PC-3 (cell line): ENCODE measurements around the gene MYBPC3. TPM values are rescaled to one million over a fixed set of nuclear protein-coding genes. Genes with fewer than 3 reads are reported as not detected.

Source experiments
- ATAC-seq: fragments of 200-7000 bp; cut with Tn5 transposase; 2 replicates; pipeline ENCODE4 v1.9.1; 2020; ENCODE audit warnings: mild to moderate bottlenecking, moderate library complexity
- BruUV-seq: library from RNA; stranded (reverse); fragments of 400-500 nt; replicated peaks from 2 replicates; lab custom pipeline; 2021; lab: Mats Ljungman, UMichigan
- CTCF ChIA-PET: fragments of 300-600 bp; sonication (Branson Sonifier 250); formaldehyde crosslinking; loops from one replicate; lab custom pipeline; 2022; ENCODE audit warnings: antibody characterized with exemption; lab: Charles Lee
- POLR2A ChIA-PET: fragments of 300-600 bp; sonication (Branson Sonifier 250); formaldehyde crosslinking; loops from one replicate; lab custom pipeline; 2022; ENCODE audit warnings: antibody characterized with exemption; ENCODE audit not compliant: unreplicated experiment; lab: Charles Lee
- DNase-seq: peaks from one replicate; pipeline ENCODE4 v3.0.0-alpha.2; 2015
- H2AFZ ChIP-seq: fragments of 300-600 bp; sonication (generic); 2 replicates; pipeline ENCODE4 v1.6.0; 2016; ENCODE audit warnings: antibody characterized with exemption, low read length
- H3F3A ChIP-seq: fragments of 300-600 bp; sonication (generic); one replicate; pipeline ENCODE4 v1.6.0; 2017; ENCODE audit warnings: antibody characterized with exemption, low read length, control low read depth, mild to moderate bottlenecking; ENCODE audit not compliant: unreplicated experiment
- H3K27ac ChIP-seq: fragments of 300-600 bp; sonication (generic); 2 replicates; pipeline ENCODE4 v1.5.1; 2016; ENCODE audit warnings: mild to moderate bottlenecking, low read length
- H3K27me3 ChIP-seq: fragments of 300-600 bp; sonication (generic); 2 replicates; pipeline ENCODE4 v1.6.1; 2016; ENCODE audit warnings: low read length, mixed read lengths
- H3K36me3 ChIP-seq: fragments of 300-600 bp; sonication (generic); 2 replicates; pipeline ENCODE4 v1.6.1; 2016; ENCODE audit warnings: low read depth, mixed run types, low read length, mixed read lengths
- H3K4me1 ChIP-seq: fragments of 300-600 bp; sonication (generic); 2 replicates; pipeline ENCODE4 v1.5.1; 2016; ENCODE audit warnings: low read length; ENCODE audit not compliant: insufficient read depth
- H3K4me2 ChIP-seq: fragments of 300-600 bp; sonication (generic); 2 replicates; pipeline ENCODE4 v1.6.0; 2016; ENCODE audit warnings: low read length
- H3K4me3 ChIP-seq: fragments of 300-600 bp; sonication (generic); 2 replicates; pipeline ENCODE4 v1.5.1; 2016; ENCODE audit warnings: mild to moderate bottlenecking, low read length, mixed read lengths
- H3K79me2 ChIP-seq: fragments of 300-600 bp; sonication (generic); 2 replicates; pipeline ENCODE4 v1.6.1; 2017; ENCODE audit warnings: low read length, mixed read lengths
- H3K9ac ChIP-seq: fragments of 300-600 bp; sonication (generic); 2 replicates; pipeline ENCODE4 v1.6.0; 2016; ENCODE audit warnings: mild to moderate bottlenecking, low read length
- H3K9me2 ChIP-seq: fragments of 300-600 bp; sonication (generic); replicated peaks from 2 replicates; pipeline ENCODE4 v1.6.1; 2016; ENCODE audit warnings: mixed run types, low read length, mixed read lengths
- H3K9me3 ChIP-seq: fragments of 300-600 bp; sonication (generic); 2 replicates; pipeline ENCODE4 v1.6.1; 2016; ENCODE audit warnings: low read length, mixed read lengths
- H4K20me1 ChIP-seq: fragments of 300-600 bp; sonication (generic); 2 replicates; pipeline ENCODE4 v1.6.1; 2016; ENCODE audit warnings: low read length, mixed read lengths
- EZH2 ChIP-seq: fragments of 300-600 bp; sonication (generic); IDR thresholded peaks from one replicate; pipeline ENCODE4 v1.6.1; 2017; ENCODE audit warnings: antibody characterized with exemption, mild to moderate bottlenecking, low read length; ENCODE audit not compliant: unreplicated experiment
- EZH2phosphoT487 ChIP-seq: fragments of 300-600 bp; sonication (generic); IDR thresholded peaks from 2 replicates; pipeline ENCODE4 v1.6.1; 2018; ENCODE audit warnings: mild to moderate bottlenecking, antibody characterized with exemption, low read length, borderline replicate concordance
- intact Hi-C: fragments of 100-400 bp; cut with micrococcal nuclease; formaldehyde crosslinking; loops from 2 replicates; pipeline ENCODE4 v1.9.0; 2023
- microRNA-seq: library from miRNA; unstranded; fragments of <30 nt; microRNA quantifications from one replicate; pipeline ENCODE4 v1.1.0, GENCODE V29; 2020; ENCODE audit not compliant: unreplicated experiment
- total RNA-seq: library from RNA; depleted of rRNA; stranded (reverse); fragments of >200 nt; gene quantifications from 2 replicates; pipeline ENCODE4 v1.2.3, GENCODE V29; 2014; rRNA removed
- TF ChIP-seq, protein P1 (sequence below): fragments of 300-600 bp; sonication (generic); conservative IDR thresholded peaks from 2 replicates; pipeline ENCODE4 v1.5.1; 2017; ENCODE audit warnings: antibody characterized with exemption, low read depth, mild to moderate bottlenecking, low read length

The MYBPC3 gene
- total RNA-seq, 1 experiment from 2014 or later: not detected

DNA sequence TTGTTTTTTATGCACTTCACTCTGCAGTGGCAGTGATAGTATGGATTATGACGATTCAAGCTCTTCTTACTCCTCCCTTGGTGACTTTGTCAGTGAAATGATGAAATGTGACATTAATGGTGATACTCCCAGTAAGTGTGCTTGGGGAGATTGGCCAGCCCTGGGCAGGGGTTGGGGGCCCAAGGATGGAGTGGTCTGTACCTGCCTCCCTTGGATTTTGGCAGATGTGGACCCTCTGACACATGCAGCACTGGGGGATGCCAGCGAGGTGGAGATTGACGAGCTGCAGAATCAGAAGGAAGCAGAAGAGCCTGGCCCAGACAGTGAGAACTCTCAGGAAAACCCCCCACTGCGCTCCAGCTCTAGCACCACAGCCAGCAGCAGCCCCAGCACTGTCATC is 68.4 kb downstream of the MYBPC3 start:
- H3K27ac ChIP-seq: no peak overlapping the region
- H3K79me2 ChIP-seq: no peaks in the 10 kb centered on the region
- no peak overlapping the region for H3K4me3 ChIP-seq
- no peaks in the 10 kb centered on the region for H4K20me1 ChIP-seq
- DNase-seq: no peak
- no peak overlapping the region for H2AFZ ChIP-seq
- ChIA-PET CTCF (no interaction called here), POLR2A (no interaction called here)
- BruUV-seq: TSS peak; percentile 38
- TF ChIP-seq EZH2 (no peak), EZH2phosphoT487 (no peak)
- TF ChIP-seq, protein P1, sequence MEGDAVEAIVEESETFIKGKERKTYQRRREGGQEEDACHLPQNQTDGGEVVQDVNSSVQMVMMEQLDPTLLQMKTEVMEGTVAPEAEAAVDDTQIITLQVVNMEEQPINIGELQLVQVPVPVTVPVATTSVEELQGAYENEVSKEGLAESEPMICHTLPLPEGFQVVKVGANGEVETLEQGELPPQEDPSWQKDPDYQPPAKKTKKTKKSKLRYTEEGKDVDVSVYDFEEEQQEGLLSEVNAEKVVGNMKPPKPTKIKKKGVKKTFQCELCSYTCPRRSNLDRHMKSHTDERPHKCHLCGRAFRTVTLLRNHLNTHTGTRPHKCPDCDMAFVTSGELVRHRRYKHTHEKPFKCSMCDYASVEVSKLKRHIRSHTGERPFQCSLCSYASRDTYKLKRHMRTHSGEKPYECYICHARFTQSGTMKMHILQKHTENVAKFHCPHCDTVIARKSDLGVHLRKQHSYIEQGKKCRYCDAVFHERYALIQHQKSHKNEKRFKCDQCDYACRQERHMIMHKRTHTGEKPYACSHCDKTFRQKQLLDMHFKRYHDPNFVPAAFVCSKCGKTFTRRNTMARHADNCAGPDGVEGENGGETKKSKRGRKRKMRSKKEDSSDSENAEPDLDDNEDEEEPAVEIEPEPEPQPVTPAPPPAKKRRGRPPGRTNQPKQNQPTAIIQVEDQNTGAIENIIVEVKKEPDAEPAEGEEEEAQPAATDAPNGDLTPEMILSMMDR: no peak
- no peak overlapping the region for H3K9ac ChIP-seq
- no peaks in the 10 kb centered on the region for H3K4me1 ChIP-seq
- H3K4me2 ChIP-seq: no peak overlapping the region
- no peaks in the 10 kb centered on the region for H3K27me3 ChIP-seq
- intact Hi-C loops: no loop called here
- H3K36me3 ChIP-seq: peaks cover 23% of the 10 kb centered on the region
- no peaks in the 10 kb centered on the region for H3K9me3 ChIP-seq
- H3K9me2 ChIP-seq: no peaks in the 10 kb centered on the region
- no peak for ATAC-seq
- no peaks in the 10 kb centered on the region for H3F3A ChIP-seq

DNA sequence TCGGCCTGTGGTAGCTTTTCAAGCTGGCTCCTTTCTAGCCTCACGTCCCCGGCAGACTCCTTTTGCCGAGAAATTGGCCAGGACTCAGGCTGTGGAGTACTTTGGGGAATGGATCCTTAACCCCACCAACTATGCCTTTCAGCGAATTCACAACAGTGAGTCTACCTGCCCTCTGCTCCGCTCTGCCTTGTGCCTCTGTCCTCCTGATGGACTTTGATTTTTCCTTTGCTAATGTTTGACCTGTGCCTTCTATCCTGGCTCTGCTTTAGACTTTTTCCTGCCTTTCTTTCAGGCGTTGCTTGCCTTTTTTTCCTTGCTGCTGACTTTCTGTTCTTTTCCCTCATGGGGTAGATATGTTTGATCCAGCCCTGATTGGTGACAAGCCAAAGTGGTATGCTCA is 70.0 kb downstream of the MYBPC3 start:
- ChIA-PET POLR2A (no interaction called here), CTCF (no interaction called here)
- H3K36me3 ChIP-seq: peaks cover 32% of the 10 kb centered on the region

More for the DNA sequence above, 70.0 kb downstream of the MYBPC3 start:
- no peak overlapping the region for H3K27ac ChIP-seq
- H3K79me2 ChIP-seq: no peaks in the 10 kb centered on the region
- H3K9me2 ChIP-seq: no peaks in the 10 kb centered on the region
- intact Hi-C loops: no loop called here
- no peak overlapping the region for H3K4me2 ChIP-seq
- H3K4me3 ChIP-seq: no peak overlapping the region
- no peak for TF ChIP-seq EZH2
- TF ChIP-seq, protein P1: no peak
- TF ChIP-seq EZH2phosphoT487: no peak
- H3K4me1 ChIP-seq: no peaks in the 10 kb centered on the region
- no peak for DNase-seq
- H4K20me1 ChIP-seq: no peaks in the 10 kb centered on the region
- H3K9me3 ChIP-seq: no peaks in the 10 kb centered on the region
- ATAC-seq: no peak
- no peaks in the 10 kb centered on the region for H3F3A ChIP-seq
- BruUV-seq: no TSS peak
- no peak overlapping the region for H2AFZ ChIP-seq
- no peak overlapping the region for H3K9ac ChIP-seq
- no peaks in the 10 kb centered on the region for H3K27me3 ChIP-seq

Small RNAs within 50 kb of the gene (microRNA-seq; reads per million reads assigned to microRNA genes)
- not detected for gene MIR4487

Other genes with a start within 250 kb of the MYBPC3 start
- 97.5 and 125 TPM in 2 replicates for gene ARFGAP2, start 175.8 kb downstream of the MYBPC3 start, total RNA-seq
- 83.9 and 129 TPM in 2 replicates for gene PACSIN3, start 166.3 kb downstream of the MYBPC3 start, total RNA-seq
- gene DDB2, start 137.7 kb downstream of the MYBPC3 start, total RNA-seq: 45.4 and 54.5 TPM in 2 replicates
- gene ACP2, start 103.9 kb downstream of the MYBPC3 start, total RNA-seq: 24.2 and 26.6 TPM in 2 replicates
- 14.2 and 31.6 TPM in 2 replicates for gene NR1H3, start 94.7 kb downstream of the MYBPC3 start, total RNA-seq
- 23.1 and 26.4 TPM in 2 replicates for gene MADD, start 82.6 kb downstream of the MYBPC3 start, total RNA-seq
- gene SPI1, start 25.8 kb upstream of the MYBPC3 start, total RNA-seq: 0.22 TPM in 1 of 2 replicates, not detected in the other
- gene SLC39A13, start 55.9 kb upstream of the MYBPC3 start, total RNA-seq: 29.4 and 32.5 TPM in 2 replicates
- gene PSMC3, start 73.7 kb upstream of the MYBPC3 start, total RNA-seq: 275 and 314 TPM in 2 replicates
- gene RAPSN, start 96.4 kb upstream of the MYBPC3 start, total RNA-seq: 0.23 TPM in 1 of 2 replicates, not detected in the other
- gene CELF1, start 200.4 kb upstream of the MYBPC3 start, total RNA-seq: 80.1 and 92.7 TPM in 2 replicates
- 167 and 212 TPM in 2 replicates for gene PTPMT1, start 212.9 kb upstream of the MYBPC3 start, total RNA-seq
- 9.2 and 9.8 TPM in 2 replicates for gene KBTBD4, start 226.3 kb upstream of the MYBPC3 start, total RNA-seq
- gene NDUFS3, start 226.4 kb upstream of the MYBPC3 start, total RNA-seq: 120 and 166 TPM in 2 replicates
- gene FAM180B, start 234.0 kb upstream of the MYBPC3 start, total RNA-seq: not detected in 2 replicates
- not detected in 2 replicates for gene C1QTNF4, start 241.7 kb upstream of the MYBPC3 start, total RNA-seq